HG03066 (cell line): Measurements from ENCODE around the gene NLRP11.

Experiments used
- ATAC-seq: cut with Tn5 transposase; IDR thresholded peaks from one replicate; pipeline ENCODE4 v1.9.1; 2021; ENCODE audit warnings: low read depth; ENCODE audit not compliant: unreplicated experiment

Gene NLRP11

GRCh38 chr19:55831846-55832245 lies at the start of gene NLRP11:
Gene NLRP11 (minus strand): TSS chr19:55831999. CDS start chr19:55818174, 13,825 bp downstream.
- ATAC-seq, result no peak

GRCh38 chr19:55877211-55877610 lies 45.4 kb upstream of the NLRP11 start:
- no peak for ATAC-seq

GRCh38 chr19:55870736-55871135 lies 38.9 kb upstream of the NLRP11 start:
- no peak for ATAC-seq

- ATAC-seq, result no peak
Measured at GRCh38 chr19:55867101-55867500, 35.3 kb upstream of the NLRP11 start.

- ATAC-seq, result no peak
Measured at GRCh38 chr19:55866521-55866920, 34.7 kb upstream of the NLRP11 start.

GRCh38 chr19:55858969-55859368 lies 27.2 kb upstream of the NLRP11 start:
- no peak for ATAC-seq

- ATAC-seq, result no peak
Measured at GRCh38 chr19:55858401-55858800, 26.6 kb upstream of the NLRP11 start.

- no peak for ATAC-seq
Measured at GRCh38 chr19:55857974-55858373, 26.2 kb upstream of the NLRP11 start.

- ATAC-seq, result no peak
Measured at GRCh38 chr19:55857149-55857548, 25.4 kb upstream of the NLRP11 start.

- ATAC-seq, result no peak
Measured at GRCh38 chr19:55855160-55855559, 23.4 kb upstream of the NLRP11 start.

GRCh38 chr19:55838906-55839305 lies 7.1 kb upstream of the NLRP11 start:
- no peak for ATAC-seq

GRCh38 chr19:55838251-55838650 lies 6.5 kb upstream of the NLRP11 start:
- ATAC-seq, result no peak

- no peak for ATAC-seq
Measured at GRCh38 chr19:55836340-55836739, 4.5 kb upstream of the NLRP11 start, which contains the start of gene NLRP4. Gene NLRP4 (plus strand): TSS chr19:55836540. CDS start chr19:55852081, 15,541 bp downstream.

- ATAC-seq, result no peak
Measured at GRCh38 chr19:55832676-55833075, 877 bp upstream of the NLRP11 start.

GRCh38 chr19:55830656-55831055 lies 1.1 kb downstream of the NLRP11 start:
- ATAC-seq, result no peak

GRCh38 chr19:55820037-55820436 lies 11.8 kb downstream of the NLRP11 start:
- ATAC-seq, result no peak

- no peak for ATAC-seq
Measured at GRCh38 chr19:55813906-55814305, 17.9 kb downstream of the NLRP11 start.

GRCh38 chr19:55812449-55812848 lies 19.4 kb downstream of the NLRP11 start:
- no peak for ATAC-seq

GRCh38 chr19:55811340-55811739 lies 20.5 kb downstream of the NLRP11 start:
- no peak for ATAC-seq

GRCh38 chr19:55809381-55810058 lies 22.3 kb downstream of the NLRP11 start:
- no peak for ATAC-seq

- ATAC-seq, result no peak
Measured at GRCh38 chr19:55802281-55802680, 29.5 kb downstream of the NLRP11 start.

GRCh38 chr19:55801416-55801815 lies 30.4 kb downstream of the NLRP11 start:
- ATAC-seq, result no peak

GRCh38 chr19:55795021-55795420 lies 36.8 kb downstream of the NLRP11 start:
- ATAC-seq, result no peak
